IMR-90 (cell line): Measurements from ENCODE around the gene UGT1A3.

Source experiments
- ELK1 ChIP-seq: fragments of 150-350 bp; IDR thresholded peaks from 2 replicates; pipeline ENCODE4 v1.6.1; 2016; ENCODE audit warnings: low read depth, mild to moderate bottlenecking, low read length, moderate library complexity, borderline replicate concordance
- POLR2A ChIP-seq: IDR thresholded peaks from 2 replicates; pipeline ENCODE4 v1.6.1; 2012; ENCODE audit warnings: mild to moderate bottlenecking, low read depth, low read length
- RFX5 ChIP-seq: IDR thresholded peaks from 2 replicates; pipeline ENCODE4 v1.8.0; 2012; ENCODE audit warnings: low read depth, mild to moderate bottlenecking, low read length, moderate library complexity
- TF ChIP-seq, protein P1 (sequence below): conservative IDR thresholded peaks from 2 replicates; pipeline ENCODE4 v1.5.1; 2012; ENCODE audit warnings: mild to moderate bottlenecking, low read depth, low read length, improper control_type of control experiment

DNA sequence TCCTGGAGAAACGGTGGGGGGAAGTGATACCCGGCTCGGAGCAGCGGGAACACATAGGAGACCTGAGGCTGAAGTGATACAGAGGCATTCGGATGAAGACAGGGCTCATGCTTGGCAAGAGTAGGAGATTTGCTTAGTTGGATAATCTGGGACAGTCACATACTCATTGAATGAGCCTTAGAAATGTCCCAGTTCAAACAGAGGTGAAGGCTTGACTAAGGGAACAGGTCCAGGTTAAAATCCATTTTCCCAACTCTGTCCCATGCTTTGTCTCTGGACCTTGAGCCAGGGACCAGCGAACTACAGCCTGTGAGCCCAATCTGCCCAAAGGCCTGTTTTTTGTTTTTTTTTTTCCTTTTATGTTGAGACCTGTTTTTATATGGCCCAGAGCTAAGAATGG lies 34.9 kb upstream of the UGT1A3 start:
- TF ChIP-seq, protein P1, sequence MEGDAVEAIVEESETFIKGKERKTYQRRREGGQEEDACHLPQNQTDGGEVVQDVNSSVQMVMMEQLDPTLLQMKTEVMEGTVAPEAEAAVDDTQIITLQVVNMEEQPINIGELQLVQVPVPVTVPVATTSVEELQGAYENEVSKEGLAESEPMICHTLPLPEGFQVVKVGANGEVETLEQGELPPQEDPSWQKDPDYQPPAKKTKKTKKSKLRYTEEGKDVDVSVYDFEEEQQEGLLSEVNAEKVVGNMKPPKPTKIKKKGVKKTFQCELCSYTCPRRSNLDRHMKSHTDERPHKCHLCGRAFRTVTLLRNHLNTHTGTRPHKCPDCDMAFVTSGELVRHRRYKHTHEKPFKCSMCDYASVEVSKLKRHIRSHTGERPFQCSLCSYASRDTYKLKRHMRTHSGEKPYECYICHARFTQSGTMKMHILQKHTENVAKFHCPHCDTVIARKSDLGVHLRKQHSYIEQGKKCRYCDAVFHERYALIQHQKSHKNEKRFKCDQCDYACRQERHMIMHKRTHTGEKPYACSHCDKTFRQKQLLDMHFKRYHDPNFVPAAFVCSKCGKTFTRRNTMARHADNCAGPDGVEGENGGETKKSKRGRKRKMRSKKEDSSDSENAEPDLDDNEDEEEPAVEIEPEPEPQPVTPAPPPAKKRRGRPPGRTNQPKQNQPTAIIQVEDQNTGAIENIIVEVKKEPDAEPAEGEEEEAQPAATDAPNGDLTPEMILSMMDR, result no peak
- TF ChIP-seq POLR2A (no peak), ELK1 (no peak), RFX5 (no peak)
